Fibroblast of skin of right quadriceps (primary cell): ENCODE results near the gene DMBX1.
A peak's percentile ranks its signal among the peaks of the same experiment; 100 is the strongest.

Experiments used
- DNase-seq: peaks from one replicate; pipeline ENCODE4 v3.0.0-alpha.2; 2013

Gene DMBX1

GRCh38 chr1:46508757-46509156 is 19.1 kb downstream of the DMBX1 start:
- peak; percentile 68 for DNase-seq

- no peak for DNase-seq
Observed at GRCh38 chr1:46510341-46510997, 20.8 kb downstream of the DMBX1 start.

- no peak for DNase-seq
Observed at GRCh38 chr1:46510998-46511365, 21.3 kb downstream of the DMBX1 start.

GRCh38 chr1:46512135-46512791 is 22.6 kb downstream of the DMBX1 start:
- no peak for DNase-seq

GRCh38 chr1:46512792-46513190 is 23.2 kb downstream of the DMBX1 start:
- DNase-seq, result no peak

GRCh38 chr1:46513536-46513935 is 23.9 kb downstream of the DMBX1 start:
- no peak for DNase-seq

GRCh38 chr1:46515576-46515975 is 25.9 kb downstream of the DMBX1 start:
- no peak for DNase-seq

GRCh38 chr1:46516200-46516950 is 26.7 kb downstream of the DMBX1 start:
- DNase-seq, result no peak

- no peak for DNase-seq
Observed at GRCh38 chr1:46517010-46517600, 27.5 kb downstream of the DMBX1 start.

GRCh38 chr1:46517932-46518498 is 28.4 kb downstream of the DMBX1 start:
- DNase-seq, result no peak

- no peak for DNase-seq
Observed at GRCh38 chr1:46519209-46519608, 29.6 kb downstream of the DMBX1 start.

GRCh38 chr1:46520063-46520911 is 30.7 kb downstream of the DMBX1 start:
- peak; percentile 90 for DNase-seq

- no peak for DNase-seq
Observed at GRCh38 chr1:46521414-46521813, 31.8 kb downstream of the DMBX1 start.

- DNase-seq, result peak; percentile 93
Observed at GRCh38 chr1:46522184-46522968, 32.7 kb downstream of the DMBX1 start.

- DNase-seq, result no peak
Observed at GRCh38 chr1:46522969-46523320, 33.3 kb downstream of the DMBX1 start.

GRCh38 chr1:46523496-46524353 is 34.1 kb downstream of the DMBX1 start:
- no peak for DNase-seq

- DNase-seq, result no peak
Observed at GRCh38 chr1:46524843-46525242, 35.2 kb downstream of the DMBX1 start.

- no peak for DNase-seq
Observed at GRCh38 chr1:46525253-46525983, 35.8 kb downstream of the DMBX1 start.

- DNase-seq, result no peak
Observed at GRCh38 chr1:46526013-46526690, 36.5 kb downstream of the DMBX1 start.
